Measurements from ENCODE around the gene KLHL22.
"Not testable (repeated sequence)": the region's sequence is repeated elsewhere in the genome, so short reads cannot be mapped to it uniquely, and the experiment has no call there.

Gene KLHL22

DNA sequence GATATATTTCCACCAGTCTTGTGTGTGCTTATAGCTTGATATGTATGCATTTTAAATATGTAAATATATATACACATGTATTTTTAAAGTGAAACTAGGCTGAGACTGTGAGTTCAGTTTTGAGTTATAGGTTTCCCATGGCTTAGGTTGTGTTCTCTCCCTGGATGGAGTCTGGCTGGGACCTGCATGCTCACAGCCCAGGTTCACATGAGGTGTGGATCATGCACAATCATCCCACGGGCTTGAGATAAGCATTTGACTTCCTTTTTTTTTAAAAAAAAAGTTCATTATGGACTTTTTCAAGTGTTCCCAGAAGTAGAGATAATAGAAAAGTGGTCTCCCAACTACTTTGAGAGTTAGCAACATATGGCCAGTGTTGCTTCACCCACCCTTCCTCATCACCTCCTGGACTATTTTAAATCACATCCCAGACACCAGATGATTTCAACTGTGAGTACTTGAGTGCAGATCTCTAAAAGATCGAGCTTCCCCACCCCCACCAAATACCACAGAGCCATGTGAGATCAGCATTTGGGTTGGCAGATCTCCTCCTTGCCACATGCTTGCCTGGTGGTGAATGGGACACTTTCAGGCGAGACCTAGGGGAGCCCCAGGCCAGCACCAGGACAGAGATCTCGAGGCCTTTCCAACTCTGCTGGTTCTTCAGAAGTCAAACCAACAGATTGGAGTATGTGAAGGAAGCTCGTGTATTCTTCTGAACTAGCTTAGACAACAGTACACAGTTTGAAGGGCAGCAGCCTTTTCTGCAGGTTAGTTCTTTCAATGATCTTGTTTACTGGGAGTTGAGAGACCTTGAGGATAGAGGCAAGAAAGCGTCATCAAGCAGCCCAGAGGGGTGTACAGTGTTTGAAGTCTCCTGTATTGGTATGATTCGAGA, 27.7 kb upstream of the KLHL22 start:
- peak; percentile 84 for DNase-seq

GRCh38 chr22:20522134-20523004, 26.8 kb upstream of the KLHL22 start:
- no peak for DNase-seq

DNA sequence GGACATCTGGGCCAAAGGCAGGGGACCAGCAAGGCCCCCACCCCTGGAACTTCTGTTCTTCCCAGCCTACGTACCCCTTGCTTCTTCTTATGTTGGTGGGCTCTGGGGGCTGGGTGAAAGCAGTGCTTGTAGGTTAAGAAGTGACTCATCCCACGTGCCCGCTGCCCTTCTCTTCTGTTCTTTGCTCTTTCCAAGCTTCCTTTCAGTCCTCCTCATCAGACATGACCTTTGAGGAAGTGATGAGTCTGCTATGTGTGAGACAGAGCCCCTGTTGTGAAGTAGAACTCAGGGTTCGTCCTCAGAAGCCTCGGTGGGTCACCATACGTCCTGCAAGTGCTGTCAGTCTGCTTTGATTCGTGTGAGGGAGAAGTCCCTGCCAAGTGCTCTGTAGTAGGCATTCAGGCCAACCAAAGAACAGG, 24.5 kb upstream of the KLHL22 start:
- DNase-seq = peak; percentile 45

GRCh38 chr22:20519558-20519957, 24.0 kb upstream of the KLHL22 start:
- DNase-seq = no peak

- no peak for DNase-seq
Observed at GRCh38 chr22:20517841-20518592, 22.4 kb upstream of the KLHL22 start.

DNA sequence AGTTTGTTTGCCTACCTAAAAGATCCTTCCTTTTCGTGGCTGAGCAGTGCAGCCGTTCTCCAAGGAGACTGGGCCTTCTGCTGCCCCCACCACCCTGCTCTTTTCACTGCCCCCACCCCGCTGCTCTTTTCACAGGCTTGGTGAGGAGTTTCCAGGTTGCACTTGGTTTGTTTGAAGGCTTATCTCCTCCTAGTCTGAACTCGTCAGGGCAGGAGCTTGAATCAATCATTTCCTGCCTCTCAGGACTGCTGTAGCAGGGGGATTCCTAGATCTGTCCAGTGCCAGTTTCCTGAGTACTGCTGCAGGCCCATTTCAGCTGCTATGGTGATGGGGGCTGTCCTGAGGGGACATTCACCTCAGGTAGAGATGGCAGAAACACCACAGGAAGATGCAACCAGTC, 21.8 kb upstream of the KLHL22 start:
- DNase-seq = no peak

GRCh38 chr22:20516399-20516798, 20.8 kb upstream of the KLHL22 start:
- no peak for DNase-seq

DNA sequence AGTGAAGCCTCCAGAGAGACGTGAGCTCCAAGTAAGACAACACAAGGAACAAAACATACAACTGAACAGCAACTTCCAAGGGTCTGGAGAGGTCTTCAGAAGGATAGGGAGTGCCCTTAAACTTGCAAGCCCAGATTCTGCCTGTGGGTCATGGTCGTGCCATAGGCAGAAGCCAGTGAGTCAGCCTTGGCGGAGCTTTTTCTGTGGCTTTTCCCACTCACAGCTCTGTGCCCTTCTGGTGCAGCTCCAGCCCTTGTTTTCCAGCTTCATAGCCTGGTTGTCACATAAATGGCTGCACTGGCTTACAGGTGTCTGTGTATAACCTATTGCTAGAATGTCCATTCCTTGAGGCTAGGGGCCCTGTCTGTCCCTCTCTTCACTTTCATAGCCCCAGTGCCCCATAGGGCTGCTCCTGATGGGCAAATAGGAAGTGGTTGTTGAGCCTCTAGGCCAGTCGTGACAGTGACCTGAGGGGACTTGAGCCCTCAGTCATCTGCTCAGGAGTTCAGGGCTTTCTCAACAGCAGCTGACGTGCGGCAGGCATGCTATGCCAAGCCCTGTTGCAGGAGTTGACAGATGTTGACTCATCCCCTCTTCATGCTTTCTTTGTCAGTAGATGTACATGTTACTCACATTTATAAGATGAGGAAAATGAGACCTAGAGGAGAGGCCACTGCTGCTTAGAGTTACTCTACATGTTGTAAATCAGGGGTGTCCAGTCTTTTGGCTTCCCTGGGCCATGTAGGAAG, 19.2 kb upstream of the KLHL22 start:
- DNase-seq = peak; percentile 78

GRCh38 chr22:20511578-20512229, 16.1 kb upstream of the KLHL22 start:
- DNase-seq = no peak

DNA sequence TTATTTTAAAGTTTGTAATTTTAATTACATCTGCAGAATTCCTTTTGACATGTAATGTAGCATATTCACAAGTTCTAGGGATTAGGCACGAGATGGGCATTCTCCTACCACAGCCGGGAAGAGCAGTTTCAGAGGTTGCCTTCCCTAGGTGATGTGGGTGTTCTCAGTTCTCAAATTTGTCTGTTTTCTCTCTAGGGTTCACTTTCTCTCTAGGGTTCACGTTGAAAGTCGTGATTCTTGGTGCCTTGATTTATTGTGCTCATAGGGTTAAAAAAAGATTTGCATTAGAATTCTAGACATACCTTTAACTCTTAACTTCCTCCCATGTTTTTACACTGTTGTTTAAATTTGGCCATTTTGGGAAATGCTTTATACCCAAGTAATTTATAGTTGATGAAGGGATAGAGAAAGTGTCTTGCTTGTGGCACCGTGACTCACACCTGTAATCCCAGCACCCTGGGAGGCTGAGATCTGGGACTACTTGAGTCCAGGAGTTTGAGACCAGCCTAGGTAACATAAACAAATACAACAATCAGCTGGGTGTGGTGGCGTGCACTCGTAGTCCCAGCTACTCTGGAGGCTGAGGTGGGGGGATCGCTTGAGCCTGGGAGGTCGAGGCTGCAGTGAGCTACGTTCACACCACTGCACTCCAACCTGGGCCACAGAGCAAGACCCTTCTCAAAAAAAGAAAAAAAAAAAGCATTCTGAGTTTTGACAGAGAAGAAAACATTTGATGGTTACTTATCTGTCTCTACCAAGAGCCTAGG, 15.4 kb upstream of the KLHL22 start:
- DNase-seq = no peak

- DNase-seq = peak; percentile 95
Observed at GRCh38 chr22:20509344-20510047, 13.9 kb upstream of the KLHL22 start.

DNA sequence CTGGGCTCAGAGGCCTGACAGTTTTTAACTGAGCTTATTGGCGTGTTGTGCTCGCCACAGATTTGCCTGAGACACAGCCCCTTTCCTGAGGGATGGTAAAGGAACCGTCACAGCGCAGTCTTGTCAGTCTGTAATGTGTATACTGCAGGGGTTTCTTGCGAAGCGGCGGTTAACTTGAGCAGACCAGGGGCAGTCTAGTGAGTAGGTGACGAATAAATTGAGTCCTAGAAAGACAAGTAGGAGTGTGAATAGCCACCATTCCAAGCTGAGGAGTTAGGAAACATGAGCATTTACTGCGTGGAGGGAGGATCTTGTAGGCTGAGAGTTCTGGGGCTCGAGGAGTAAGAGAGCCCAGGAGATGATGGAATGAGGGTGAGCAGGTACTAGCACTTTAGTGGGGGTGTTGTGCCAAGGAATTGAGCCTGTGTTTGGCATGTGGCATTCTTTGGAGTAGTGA, 13.2 kb upstream of the KLHL22 start:
- no peak for DNase-seq

GRCh38 chr22:20508067-20508755, 12.6 kb upstream of the KLHL22 start:
- not testable (repeated sequence) for DNase-seq

DNA sequence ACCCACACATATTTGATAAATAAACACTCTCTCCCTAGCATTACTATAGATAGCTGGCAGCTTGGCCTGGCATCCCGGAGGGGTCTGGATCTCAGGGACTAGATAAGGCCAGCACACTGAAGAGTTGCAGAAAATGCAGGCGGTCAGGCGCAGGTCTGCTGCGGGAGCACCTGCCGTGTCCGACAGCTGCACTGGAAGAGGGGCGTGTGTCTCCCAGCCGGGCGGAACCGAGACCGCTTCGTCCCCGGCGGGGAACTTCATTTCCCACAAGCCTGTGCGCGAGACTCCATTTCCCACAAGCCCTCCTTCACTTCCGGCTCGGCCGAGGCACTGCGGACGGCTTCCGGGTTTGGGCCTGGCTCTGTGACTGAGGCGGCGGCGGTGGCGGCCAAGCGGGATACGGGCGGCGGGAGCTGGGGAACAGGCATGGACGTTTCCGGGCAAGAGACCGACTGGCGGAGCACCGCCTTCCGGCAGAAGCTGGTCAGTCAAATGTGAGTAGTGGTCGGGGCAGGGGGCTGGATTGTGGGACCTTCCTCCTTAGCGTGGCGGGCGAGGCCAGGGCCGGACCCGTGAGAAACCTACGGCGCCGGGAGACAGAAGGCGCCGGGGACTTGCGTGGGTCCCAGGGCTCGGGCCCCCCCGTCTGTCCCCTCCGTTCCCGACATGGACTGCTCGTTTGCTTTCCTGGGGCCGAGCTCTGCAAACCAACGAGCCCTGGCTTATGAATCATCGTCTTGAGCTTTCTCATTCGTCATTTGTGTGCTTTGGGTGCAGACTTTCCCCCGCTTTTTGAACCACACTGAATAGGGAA, 11.9 kb upstream of the KLHL22 start, which contains the start of gene MED15:
TSS of gene MED15 (plus strand) at position 358 of the 814 bp plus-strand sequence. CDS start at position 427, 69 bp downstream.
- peak; percentile 87 for DNase-seq

DNA sequence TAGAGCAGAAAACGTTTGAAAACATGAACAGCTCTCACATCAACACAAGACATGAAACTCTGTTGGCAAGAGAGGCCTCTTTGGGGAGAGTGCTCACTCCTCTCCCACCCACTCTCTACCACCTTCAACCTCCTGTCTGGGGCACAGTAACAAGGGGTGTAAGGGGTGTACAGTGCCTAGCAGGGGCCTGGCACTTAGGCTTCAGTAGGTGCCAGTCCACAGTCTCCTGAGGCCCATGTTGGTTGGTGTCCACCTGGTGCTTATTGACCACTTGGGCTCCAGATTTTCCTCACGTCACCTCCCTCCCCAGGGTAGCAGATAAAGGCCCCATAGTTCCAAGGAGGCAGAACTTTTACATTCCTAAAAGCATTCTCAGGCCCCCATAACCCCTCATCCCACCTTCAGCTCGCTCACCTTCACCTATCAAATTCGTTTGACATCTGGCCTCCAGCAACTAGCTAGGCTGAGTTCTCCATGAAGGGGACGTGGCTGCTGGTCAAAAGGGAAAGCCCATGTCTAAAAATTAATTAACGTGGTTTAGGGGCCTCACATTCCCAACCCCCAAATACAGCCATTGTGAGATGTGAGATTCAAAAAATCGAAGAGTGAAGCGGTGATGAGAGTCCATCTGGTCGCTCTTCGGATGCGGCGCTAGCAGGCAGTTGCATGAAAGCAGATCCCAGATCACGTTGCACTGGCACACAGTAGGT, 11.1 kb upstream of the KLHL22 start:
- DNase-seq = no peak

GRCh38 chr22:20504293-20504922, 8.8 kb upstream of the KLHL22 start:
- peak; percentile 85 for DNase-seq

DNA sequence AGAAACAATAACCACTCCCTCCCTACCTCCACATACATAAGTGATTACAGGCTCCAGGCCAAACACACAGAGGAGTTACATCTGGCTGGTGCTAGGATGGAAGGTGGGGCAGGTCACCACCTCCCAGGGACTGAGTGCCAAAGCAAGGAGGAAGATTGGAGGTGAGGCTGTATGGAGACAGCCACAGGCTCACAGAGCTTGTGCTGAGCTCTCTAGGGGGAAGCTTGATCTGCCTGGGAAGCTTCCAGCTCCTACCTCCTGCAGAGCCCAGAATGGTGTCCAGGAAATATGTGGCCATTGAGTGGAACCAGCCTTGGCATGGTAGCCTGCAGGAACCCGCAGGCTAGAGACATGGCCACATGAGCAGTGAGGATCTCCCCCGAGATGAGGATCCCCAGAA, 8.2 kb upstream of the KLHL22 start:
- DNase-seq = peak; percentile 61

All from fibroblast of upper back skin (primary cell).